ENCODE data around the gene LRRC15.

Gene LRRC15

GRCh38 chr3:194384569-194385001, 15.0 kb upstream of the LRRC15 start:
- DNase-seq, result no peak

- no peak for DNase-seq
Measured at GRCh38 chr3:194384156-194384555, 14.6 kb upstream of the LRRC15 start.

GRCh38 chr3:194383276-194383940, 13.9 kb upstream of the LRRC15 start:
- DNase-seq, result no peak

- DNase-seq, result no peak
Measured at GRCh38 chr3:194382892-194383223, 13.3 kb upstream of the LRRC15 start.

GRCh38 chr3:194382196-194382891, 12.8 kb upstream of the LRRC15 start:
- DNase-seq, result no peak

- DNase-seq, result no peak
Measured at GRCh38 chr3:194381460-194381875, 11.9 kb upstream of the LRRC15 start.

GRCh38 chr3:194380326-194380725, 10.8 kb upstream of the LRRC15 start:
- DNase-seq, result peak in 1 of 2 experiments; percentile 32

GRCh38 chr3:194379651-194380050, 10.1 kb upstream of the LRRC15 start:
- peak; percentile 43 to 79 for DNase-seq

- no peak for DNase-seq
Measured at GRCh38 chr3:194379231-194379630, 9.7 kb upstream of the LRRC15 start.

- no peak for DNase-seq
Measured at GRCh38 chr3:194377708-194378107, 8.2 kb upstream of the LRRC15 start.

- DNase-seq, result no peak
Measured at GRCh38 chr3:194376241-194376560, 6.7 kb upstream of the LRRC15 start.

GRCh38 chr3:194375473-194376240, 6.1 kb upstream of the LRRC15 start:
- peak in 1 of 2 experiments; percentile 58 for DNase-seq

- DNase-seq, result no peak
Measured at GRCh38 chr3:194374935-194375334, 5.4 kb upstream of the LRRC15 start.

- DNase-seq, result no peak
Measured at GRCh38 chr3:194373899-194374298, 4.4 kb upstream of the LRRC15 start.

- no peak for DNase-seq
Measured at GRCh38 chr3:194373028-194373427, 3.5 kb upstream of the LRRC15 start.

GRCh38 chr3:194370753-194371152, 1.2 kb upstream of the LRRC15 start:
- DNase-seq, result no peak

GRCh38 chr3:194368918-194369317, 625 bp downstream of the LRRC15 start:
- DNase-seq, result no peak

GRCh38 chr3:194367992-194368841, 1.3 kb downstream of the LRRC15 start:
- no peak for DNase-seq

- DNase-seq, result no peak
Measured at GRCh38 chr3:194365978-194366490, 3.5 kb downstream of the LRRC15 start.

- DNase-seq, result no peak
Measured at GRCh38 chr3:194365526-194365925, 4.0 kb downstream of the LRRC15 start.

GRCh38 chr3:194364652-194365434, 4.7 kb downstream of the LRRC15 start:
- DNase-seq, result peak; percentile 98 to 100

- DNase-seq, result peak in 1 of 2 experiments; percentile 73
Measured at GRCh38 chr3:194364314-194364651, 5.3 kb downstream of the LRRC15 start.

Measured in NCI-H2081 (cell line).